BE2C (cell line): ENCODE results near the gene DDX18. TPM values are rescaled to one million over a fixed set of nuclear protein-coding genes. Genes with fewer than 3 reads are reported as not detected.

ENCODE experiments used
- DNase-seq: peaks from one replicate; pipeline ENCODE4 v3.0.0-alpha.2; 2020
- H3K27me3 ChIP-seq: fragments of 250-450 bp; sonication (Bioruptor Pico); 2 replicates; pipeline ENCODE4 v1.5.1; 2020; ENCODE audit warnings: mild to moderate bottlenecking
- H3K36me3 ChIP-seq: fragments of 250-450 bp; sonication (Bioruptor Pico); 2 replicates; pipeline ENCODE4 v1.5.1; 2020; ENCODE audit warnings: mild to moderate bottlenecking
- H3K4me1 ChIP-seq: fragments of 250-450 bp; sonication (Bioruptor Pico); 2 replicates; pipeline ENCODE4 v1.5.1; 2020
- H3K4me3 ChIP-seq: 2 replicates; pipeline ENCODE4 v1.5.1; 2011; ENCODE audit warnings: low read depth, low read length
- H3K9me3 ChIP-seq: fragments of 250-450 bp; sonication (Bioruptor Pico); 2 replicates; pipeline ENCODE4 v1.5.1; 2020
- CTCF ChIP-seq: IDR thresholded peaks from 2 replicates; pipeline ENCODE4 v1.5.1; 2012; ENCODE audit warnings: mild to moderate bottlenecking, low read depth, low read length
- polyA plus RNA-seq: library from polyadenylated mRNA; unstranded; fragments of >200 nt; gene quantifications from one replicate; pipeline ENCODE4 v1.2.1, GENCODE V29; 2012; ENCODE audit warnings: low read depth, missing spikeins; ENCODE audit not compliant: insufficient read length, insufficient read depth

DDX18 gene
- polyA plus RNA-seq = 68.0 TPM

- H3K4me3 ChIP-seq = peak within 1 kb of the TSS; percentile 93
- H3K36me3 ChIP-seq = peaks cover 14% of the 10 kb centered on the region
- peak; percentile 93 for TF ChIP-seq CTCF
- DNase-seq = peak; percentile 91
- no peaks in the 10 kb centered on the region for H3K9me3 ChIP-seq
- H3K4me1 ChIP-seq = no peaks in the 10 kb centered on the region
- no peaks in the 10 kb centered on the region for H3K27me3 ChIP-seq
Measured at GRCh38 chr2:117814417-117815264, at the start of gene DDX18. DDX18 (plus strand) TSS chr2:117814691; CDS start chr2:117814778, 87 bp downstream.

GRCh38 chr2:117770730-117771129 is 43.8 kb upstream of the DDX18 start:
- H3K9me3 ChIP-seq = no peaks in the 10 kb centered on the region
- H3K36me3 ChIP-seq = no peaks in the 10 kb centered on the region
- H3K27me3 ChIP-seq = no peaks in the 10 kb centered on the region
- no peak overlapping the region for H3K4me3 ChIP-seq
- TF ChIP-seq CTCF = no peak
- no peaks in the 10 kb centered on the region for H3K4me1 ChIP-seq
- DNase-seq = no peak

DNA sequence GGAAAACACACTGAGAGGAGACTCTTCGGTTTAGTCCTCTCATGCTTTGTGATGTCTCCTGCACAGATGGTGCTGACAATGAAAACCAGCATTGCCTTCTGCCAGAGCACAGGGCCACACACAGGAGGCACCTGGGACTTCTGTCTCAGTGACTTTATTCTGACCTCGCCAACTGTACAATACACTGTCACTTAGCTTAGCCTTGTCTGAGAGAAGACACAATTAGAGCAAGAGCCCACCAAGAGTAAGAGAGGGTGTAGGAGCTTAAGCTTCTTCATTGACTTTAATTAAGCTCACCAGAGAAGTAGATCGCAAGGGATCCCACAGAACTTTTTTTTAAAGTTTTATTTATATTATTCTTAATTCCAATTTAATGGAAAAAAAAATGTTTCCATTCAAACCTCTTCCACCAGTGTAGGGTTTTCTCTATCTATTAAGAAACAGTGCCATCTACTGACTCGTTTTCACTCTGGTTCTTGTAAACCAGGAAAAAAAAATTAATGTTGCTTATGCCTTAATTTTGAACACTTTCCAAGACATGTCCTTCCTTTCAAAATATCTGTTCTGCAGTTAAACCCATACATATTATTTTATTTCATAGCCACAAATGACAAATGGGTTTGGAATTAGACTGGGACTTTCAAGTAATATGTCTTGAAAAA is 42.4 kb upstream of the DDX18 start:
- peak; percentile 51 for TF ChIP-seq CTCF
- no peaks in the 10 kb centered on the region for H3K27me3 ChIP-seq
- H3K36me3 ChIP-seq = no peaks in the 10 kb centered on the region
- H3K9me3 ChIP-seq = no peaks in the 10 kb centered on the region
- no peaks in the 10 kb centered on the region for H3K4me1 ChIP-seq
- no peak overlapping the region for H3K4me3 ChIP-seq
- DNase-seq = no peak

GRCh38 chr2:117774716-117775115 is 39.8 kb upstream of the DDX18 start:
- no peaks in the 10 kb centered on the region for H3K9me3 ChIP-seq
- no peaks in the 10 kb centered on the region for H3K36me3 ChIP-seq
- H3K4me3 ChIP-seq = no peak overlapping the region
- no peaks in the 10 kb centered on the region for H3K27me3 ChIP-seq
- TF ChIP-seq CTCF = no peak
- no peaks in the 10 kb centered on the region for H3K4me1 ChIP-seq
- DNase-seq = no peak

DNA sequence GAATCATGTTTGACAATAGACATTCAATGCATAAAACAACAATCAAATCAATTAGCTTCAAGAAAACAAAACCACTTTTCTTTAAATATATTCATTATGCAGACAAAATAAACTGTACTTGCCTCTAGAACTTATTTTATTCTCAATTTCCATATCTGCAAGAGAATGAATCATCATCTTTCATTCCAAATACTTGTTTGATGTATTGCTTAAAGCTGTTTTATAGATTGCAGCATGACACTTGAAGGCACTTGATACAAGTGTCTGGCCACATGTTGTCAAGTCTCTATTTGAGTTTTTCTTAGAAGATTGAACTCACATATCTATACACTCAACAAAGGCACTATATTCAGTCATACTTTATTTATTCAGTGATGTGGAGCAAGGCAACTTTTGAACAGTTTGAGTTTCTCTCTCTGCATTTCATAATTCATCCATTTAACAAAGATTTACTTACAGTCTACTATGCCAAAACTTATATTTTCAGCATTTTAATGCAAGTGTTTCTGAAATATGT is 38.7 kb upstream of the DDX18 start:
- Histone ChIP-seq H3K4me3 (no peak overlapping the region), H3K4me1 (no peaks in the 10 kb centered on the region), H3K9me3 (no peaks in the 10 kb centered on the region), H3K27me3 (no peaks in the 10 kb centered on the region), H3K36me3 (no peaks in the 10 kb centered on the region)
- no peak for TF ChIP-seq CTCF
- no peak for DNase-seq
